Cardiac muscle cell (in vitro differentiated cells and primary cell): ENCODE data around the gene CNPY2. TPM values are rescaled to one million over a fixed set of nuclear protein-coding genes. Genes with fewer than 3 reads are reported as not detected.
"Not testable (repeated sequence)": the region's sequence is repeated elsewhere in the genome, so short reads cannot be mapped to it uniquely, and the experiment has no call there.

Source experiments
- DNase-seq, 2 donors: peaks; one replicate each; pipeline versions ENCODE4 v3.0.0 to v3.0.0-alpha.2; 2010 to 2017; ENCODE audit warnings: low read depth in 1 of 2, low spot score in 1 of 2
- H3K27ac ChIP-seq: fragments of 200-600 bp; sonication (generic); 2 replicates; pipeline ENCODE4 v1.5.1; 2016
- H3K27me3 ChIP-seq: fragments of 200-600 bp; sonication (generic); 2 replicates; pipeline ENCODE4 v1.6.0; 2016; ENCODE audit warnings: control low read depth
- H3K36me3 ChIP-seq: fragments of 200-600 bp; sonication (generic); 2 replicates; pipeline ENCODE4 v1.5.1; 2016; ENCODE audit warnings: control low read depth
- H3K4me1 ChIP-seq: fragments of 200-600 bp; sonication (generic); 2 replicates; pipeline ENCODE4 v1.8.1; 2017; ENCODE audit warnings: low read depth, mild to moderate bottlenecking, mixed run types
- H3K4me3 ChIP-seq: fragments of 200-600 bp; sonication (generic); 2 replicates; pipeline ENCODE4 v1.5.1; 2016; ENCODE audit warnings: mild to moderate bottlenecking
- H3K9me3 ChIP-seq: fragments of 200-600 bp; sonication (generic); 2 replicates; pipeline ENCODE4 v1.5.1; 2017; ENCODE audit warnings: low read depth, mild to moderate bottlenecking, control low read depth
- CTCF ChIP-seq: IDR thresholded peaks from 2 replicates; pipeline ENCODE4 v1.5.1; 2012; ENCODE audit warnings: low read depth, mild to moderate bottlenecking, low read length
- polyA plus RNA-seq: library from polyadenylated mRNA; unstranded; fragments of >200 nt; fragmentation: Nextera tagmentation; extraction: Ambion mirVana; gene quantifications from 2 replicates; pipeline ENCODE4 v1.2.1, GENCODE V29; 2016
- total RNA-seq: library from RNA; depleted of rRNA; stranded (reverse); fragments of >200 nt; gene quantifications from 2 replicates; pipeline ENCODE4 v1.2.3, GENCODE V29; 2016

The CNPY2 gene
- total and polyA plus RNA-seq, 2 experiments from 2014 or later = 85.3 to 302 TPM

- peak overlapping the region; percentile 73 for H3K4me3 ChIP-seq
- no peak overlapping the region for H3K27ac ChIP-seq
- no peaks in the 10 kb centered on the region for H3K9me3 ChIP-seq
- H3K27me3 ChIP-seq = peaks cover 4% of the 10 kb centered on the region
- H3K4me1 ChIP-seq = peaks cover 6% of the 10 kb centered on the region
- no peak for TF ChIP-seq CTCF
- DNase-seq = peak in 1 of 2 donors; percentile 85
- H3K36me3 ChIP-seq = peaks cover 9% of the 10 kb centered on the region
Observed at GRCh38 chr12:56358836-56359532, 43.2 kb upstream of the CNPY2 start.

- Histone ChIP-seq H3K9me3 (no peaks in the 10 kb centered on the region), H3K27ac (no peak overlapping the region), H3K27me3 (no peaks in the 10 kb centered on the region), H3K4me3 (no peak overlapping the region), H3K4me1 (no peaks in the 10 kb centered on the region), H3K36me3 (peaks cover 42% of the 10 kb centered on the region)
- no peak for DNase-seq
- TF ChIP-seq CTCF = no peak
Observed at GRCh38 chr12:56351325-56351724, 35.5 kb upstream of the CNPY2 start.

GRCh38 chr12:56350662-56351061 is 34.9 kb upstream of the CNPY2 start:
- no peak for TF ChIP-seq CTCF
- no peak for DNase-seq
- no peaks in the 10 kb centered on the region for H3K27me3 ChIP-seq
- no peaks in the 10 kb centered on the region for H3K4me1 ChIP-seq
- no peak overlapping the region for H3K4me3 ChIP-seq
- no peaks in the 10 kb centered on the region for H3K9me3 ChIP-seq
- peaks cover 47% of the 10 kb centered on the region for H3K36me3 ChIP-seq
- no peak overlapping the region for H3K27ac ChIP-seq

- no peak for DNase-seq
- no peak for TF ChIP-seq CTCF
- Histone ChIP-seq H3K27me3 (no peaks in the 10 kb centered on the region), H3K36me3 (peaks cover 43% of the 10 kb centered on the region), H3K9me3 (no peaks in the 10 kb centered on the region), H3K4me1 (no peaks in the 10 kb centered on the region), H3K4me3 (no peak overlapping the region), H3K27ac (no peak overlapping the region)
Observed at GRCh38 chr12:56348776-56349175, 33.0 kb upstream of the CNPY2 start.

- not testable (repeated sequence) for H3K4me3 ChIP-seq, H3K27ac ChIP-seq, H3K9me3 ChIP-seq, DNase-seq, H3K4me1 ChIP-seq, H3K27me3 ChIP-seq
- H3K36me3 ChIP-seq = peaks cover 47% of the 10 kb centered on the region
Observed at GRCh38 chr12:56347255-56347654, 31.5 kb upstream of the CNPY2 start.

GRCh38 chr12:56346675-56347074 is 30.9 kb upstream of the CNPY2 start:
- no peak for TF ChIP-seq CTCF
- no peak for DNase-seq

GRCh38 chr12:56342290-56342689 is 26.5 kb upstream of the CNPY2 start:
- H3K4me3 ChIP-seq, H3K9me3 ChIP-seq, DNase-seq, H3K4me1 ChIP-seq, H3K27me3 ChIP-seq, H3K27ac ChIP-seq: not testable (repeated sequence)
- peaks cover 23% of the 10 kb centered on the region for H3K36me3 ChIP-seq

More at GRCh38 chr12:56346675-56347074, 30.9 kb upstream of the CNPY2 start:
- Histone ChIP-seq H3K27ac (no peak overlapping the region), H3K27me3 (no peaks in the 10 kb centered on the region), H3K36me3 (peaks cover 46% of the 10 kb centered on the region), H3K9me3 (no peaks in the 10 kb centered on the region), H3K4me1 (no peaks in the 10 kb centered on the region), H3K4me3 (no peak overlapping the region)
